GM12874 (cell line): ENCODE results near the gene PLS1.

ENCODE experiments used
- CTCF ChIP-seq: IDR thresholded peaks from 2 replicates; pipeline ENCODE4 v1.5.1; 2011; ENCODE audit warnings: low read depth, mild to moderate bottlenecking, control low read depth, low read length, moderate library complexity; ENCODE audit not compliant: insufficient read depth

PLS1 gene

GRCh38 chr3:142680710-142681109 lies 84.5 kb downstream of the PLS1 start:
- TF ChIP-seq CTCF, result no peak

GRCh38 chr3:142690613-142691012 lies 94.4 kb downstream of the PLS1 start:
- no peak for TF ChIP-seq CTCF

- no peak for TF ChIP-seq CTCF
Observed at GRCh38 chr3:142691527-142691926, 95.3 kb downstream of the PLS1 start.

GRCh38 chr3:142693136-142693853 lies 97.1 kb downstream of the PLS1 start:
- TF ChIP-seq CTCF, result no peak

GRCh38 chr3:142694225-142694624 lies 98.0 kb downstream of the PLS1 start:
- TF ChIP-seq CTCF, result no peak

- no peak for TF ChIP-seq CTCF
Observed at GRCh38 chr3:142705198-142705597, 109.0 kb downstream of the PLS1 start.

GRCh38 chr3:142706321-142707127 lies 110.3 kb downstream of the PLS1 start:
- no peak for TF ChIP-seq CTCF
